Right renal pelvis (tissue), 4 donors: ENCODE data around the gene MMP15. TPM values are rescaled to one million over a fixed set of nuclear protein-coding genes. Genes with fewer than 3 reads are reported as not detected.
"Not testable (repeated sequence)": the region's sequence is repeated elsewhere in the genome, so short reads cannot be mapped to it uniquely, and the experiment has no call there.

Experiments used
- DNase-seq, 4 donors: peaks; one replicate each; pipeline ENCODE4 v3.0.0-alpha.2; 2013; ENCODE audit warnings: low read depth in 4 of 4, low spot score in 3 of 4, missing footprints in 1 of 4
- polyA plus RNA-seq, 4 donors: library from polyadenylated mRNA; unstranded; fragments of 120-200 nt; gene quantifications; one replicate each; pipeline ENCODE4 v1.2.1, GENCODE V29; 2013; ENCODE audit not compliant: insufficient read length in 4 of 4

The MMP15 gene
- polyA plus RNA-seq, 4 donors: 13.7 to 22.2 (median 14.4) TPM

DNA sequence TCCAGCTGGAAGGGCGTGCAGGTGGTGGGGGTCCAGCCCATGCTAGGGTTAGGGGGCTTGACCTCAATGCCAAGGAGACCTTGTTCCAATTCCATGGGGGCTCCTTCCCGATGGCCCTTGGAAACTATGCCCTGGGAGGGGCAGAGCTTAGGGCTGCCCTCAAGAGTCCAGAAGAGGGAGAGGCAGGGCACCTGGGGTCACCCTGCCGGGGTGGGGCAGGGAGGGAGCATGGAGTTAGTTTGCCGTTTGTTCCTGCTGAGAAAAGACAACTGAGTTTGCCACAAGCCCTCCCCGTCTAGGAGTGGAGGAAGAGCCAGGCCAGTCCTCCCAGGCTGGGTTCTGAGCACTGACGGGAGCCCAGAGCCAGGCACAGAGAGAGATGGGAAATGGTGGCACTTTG, 21.4 kb downstream of the MMP15 start:
- no peak for DNase-seq

DNA sequence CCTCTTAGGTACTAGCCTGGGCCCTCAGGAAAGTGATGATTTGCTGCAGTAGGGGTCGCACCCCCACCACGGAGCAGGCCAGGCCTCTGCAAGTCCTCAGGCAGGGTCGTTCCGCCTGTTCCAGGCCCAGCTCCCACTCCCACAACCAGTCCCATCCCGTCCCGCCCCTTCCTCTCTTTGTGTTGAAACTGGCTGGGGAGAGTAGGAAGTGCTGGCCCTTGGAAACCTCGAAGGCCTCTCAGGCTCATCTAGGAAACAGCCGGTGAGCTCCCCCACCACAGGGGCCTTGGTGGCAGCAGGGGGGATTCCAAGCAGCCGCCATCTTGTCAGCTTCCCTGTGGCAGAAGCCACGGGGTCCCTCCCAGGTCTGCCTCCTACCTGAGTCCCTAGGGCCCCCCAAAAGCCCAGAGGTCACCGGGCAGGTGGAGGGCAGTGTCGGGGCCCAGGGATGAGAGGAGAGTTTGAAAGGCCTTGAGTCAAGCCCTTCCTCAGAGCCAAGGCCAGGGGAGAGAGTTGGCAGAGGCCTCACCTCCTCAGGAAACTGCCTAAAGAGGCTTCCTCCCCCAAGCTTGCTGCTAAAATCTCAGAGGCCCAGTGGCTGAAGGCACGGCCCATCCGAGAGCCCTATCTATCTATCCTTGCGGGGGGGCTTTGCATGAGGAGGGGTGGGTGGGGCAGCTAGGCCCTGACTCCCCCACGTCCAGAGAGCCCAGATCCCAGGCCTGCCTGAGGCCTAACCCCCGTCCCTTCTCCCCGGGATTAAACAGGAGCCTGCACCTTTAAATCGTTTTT, 22.2 kb downstream of the MMP15 start:
- no peak for DNase-seq

DNA sequence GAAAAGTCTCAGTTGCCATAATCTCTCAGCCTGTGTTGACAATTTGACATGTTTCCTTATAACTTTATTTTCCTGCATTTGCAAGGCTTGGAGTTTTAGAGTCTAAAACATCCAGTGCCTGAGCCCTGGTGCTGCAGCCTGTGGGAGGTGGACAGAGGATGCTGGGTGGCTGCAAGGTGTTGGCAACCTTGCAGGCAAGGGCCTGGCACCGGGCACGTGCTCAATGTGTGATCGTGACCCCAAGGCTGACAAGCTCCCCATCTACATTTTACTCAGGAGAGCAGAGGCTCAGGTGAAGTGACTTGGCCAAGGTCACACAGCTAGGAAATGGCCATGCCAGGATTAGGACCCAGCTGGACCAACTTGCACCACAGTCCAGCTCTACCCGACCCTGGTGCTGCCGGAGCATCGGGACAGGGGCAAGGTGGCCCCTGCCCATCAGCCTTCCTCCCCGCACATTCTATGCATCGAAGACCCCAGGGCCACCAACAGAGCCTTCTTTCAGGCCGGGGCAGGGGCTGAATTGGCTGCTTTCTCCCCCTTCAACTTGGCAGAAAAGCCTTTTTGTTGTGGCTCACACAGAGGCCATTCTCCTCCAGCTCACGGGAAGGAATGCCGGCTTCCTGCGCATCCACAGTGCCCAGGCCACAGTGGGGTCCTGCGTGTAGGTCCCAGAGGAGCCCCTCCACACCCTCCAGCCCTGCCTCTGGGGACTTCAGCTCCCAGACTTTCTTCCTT, 23.1 kb downstream of the MMP15 start:
- DNase-seq: no peak

- DNase-seq: no peak
These were observed 24.0 kb downstream of the MMP15 start for GRCh38 chr16:58049232-58050185.

- no peak for DNase-seq
These were observed 25.7 kb downstream of the MMP15 start for GRCh38 chr16:58051296-58051695.

GRCh38 chr16:58051821-58052603, 26.5 kb downstream of the MMP15 start:
- no peak for DNase-seq

DNA sequence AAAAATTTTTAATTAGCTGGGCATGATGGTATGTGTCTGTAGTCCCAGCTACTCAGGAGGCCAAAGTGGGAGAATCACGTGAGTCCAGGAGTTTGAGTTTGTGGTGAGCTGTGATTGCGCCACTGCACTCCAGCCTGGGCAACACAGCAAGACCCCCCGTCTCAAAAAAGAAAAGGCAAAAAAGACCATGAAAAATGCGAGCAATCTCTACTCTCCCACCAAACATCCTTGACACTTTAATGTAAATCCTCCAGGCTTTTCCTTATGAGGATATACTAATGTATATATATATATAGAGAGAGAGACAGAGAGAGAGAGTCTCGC, 28.1 kb downstream of the MMP15 start:
- DNase-seq: no peak

- no peak for DNase-seq
These were observed 28.7 kb downstream of the MMP15 start for GRCh38 chr16:58054289-58054688.

- no peak for DNase-seq
These were observed 31.0 kb downstream of the MMP15 start for GRCh38 chr16:58056580-58056979.

GRCh38 chr16:58057121-58057520, 31.6 kb downstream of the MMP15 start:
- DNase-seq: no peak

DNA sequence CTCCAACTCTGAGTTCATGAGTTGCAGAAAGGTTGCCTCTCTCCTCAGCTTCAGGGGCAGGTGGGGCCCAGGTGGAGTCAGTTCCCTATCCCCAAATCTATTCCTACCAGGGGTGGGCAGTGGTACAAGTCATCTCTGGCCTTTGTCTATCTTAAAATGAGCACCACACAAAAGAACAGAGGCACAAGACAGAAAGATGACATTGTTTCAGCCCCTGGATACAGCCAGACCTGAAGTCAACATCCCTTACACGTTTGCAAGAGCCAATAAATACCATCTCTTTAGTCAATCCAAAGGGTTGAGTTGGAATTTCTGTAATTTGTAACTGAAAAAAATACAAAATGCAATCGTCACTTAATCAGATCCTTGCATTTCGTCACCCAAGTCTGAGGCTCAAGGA, 32.2 kb downstream of the MMP15 start:
- DNase-seq: no peak

- DNase-seq: no peak
These were observed 37.3 kb downstream of the MMP15 start for GRCh38 chr16:58062821-58063220.

DNA sequence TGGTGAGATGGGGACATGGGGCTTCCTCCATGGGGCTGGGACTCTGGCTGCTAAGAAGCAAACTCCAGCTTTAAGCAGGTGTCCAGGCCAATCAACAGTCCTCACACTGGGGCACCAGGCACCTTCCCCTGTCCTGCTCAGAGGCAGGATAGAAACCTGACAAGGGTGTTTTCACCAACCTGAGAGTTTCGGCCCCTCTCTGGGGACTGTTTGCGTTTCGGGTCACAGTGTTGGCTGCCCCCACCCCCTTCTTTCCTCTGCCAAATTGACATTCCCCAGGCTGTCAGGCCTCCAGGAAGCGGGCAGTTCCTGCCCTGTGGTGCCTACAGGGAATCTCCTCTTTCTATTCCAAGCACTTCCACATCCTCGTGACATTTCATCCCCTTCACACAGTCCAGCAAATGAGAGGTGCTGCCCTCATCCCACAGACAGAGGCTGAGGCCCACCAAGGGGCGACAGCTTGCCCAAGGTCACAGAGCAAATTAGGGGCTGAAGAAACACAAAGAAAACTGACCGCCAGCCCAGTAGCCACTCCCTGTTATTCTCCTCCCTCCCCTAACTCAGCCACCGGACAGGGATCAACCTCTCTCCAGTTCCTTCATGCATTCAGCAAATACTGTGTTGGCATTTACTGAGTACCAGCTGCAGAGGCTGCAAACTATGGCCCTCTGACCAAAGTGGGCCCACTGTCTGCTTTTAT, 38.0 kb downstream of the MMP15 start:
- no peak for DNase-seq

DNA sequence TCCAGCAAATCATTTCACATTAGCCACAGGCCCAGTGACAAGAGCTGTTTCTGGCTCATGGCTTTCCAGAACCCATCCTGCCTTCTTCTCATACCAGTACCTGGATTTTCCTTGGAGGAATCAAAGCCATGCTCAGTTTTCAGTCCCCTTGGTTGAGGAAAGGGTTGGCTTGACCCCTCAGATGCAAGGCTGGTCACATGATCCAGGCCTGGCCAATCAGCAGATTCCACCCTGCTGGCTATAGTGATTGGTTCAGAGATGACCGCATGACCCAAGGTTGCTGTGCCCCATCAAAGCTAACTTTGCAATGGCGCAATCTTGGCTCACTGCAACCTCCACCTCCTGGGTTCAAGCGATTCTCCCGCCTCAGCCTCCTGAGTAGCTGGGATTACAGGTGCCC, 45.0 kb downstream of the MMP15 start:
- no peak for DNase-seq

DNA sequence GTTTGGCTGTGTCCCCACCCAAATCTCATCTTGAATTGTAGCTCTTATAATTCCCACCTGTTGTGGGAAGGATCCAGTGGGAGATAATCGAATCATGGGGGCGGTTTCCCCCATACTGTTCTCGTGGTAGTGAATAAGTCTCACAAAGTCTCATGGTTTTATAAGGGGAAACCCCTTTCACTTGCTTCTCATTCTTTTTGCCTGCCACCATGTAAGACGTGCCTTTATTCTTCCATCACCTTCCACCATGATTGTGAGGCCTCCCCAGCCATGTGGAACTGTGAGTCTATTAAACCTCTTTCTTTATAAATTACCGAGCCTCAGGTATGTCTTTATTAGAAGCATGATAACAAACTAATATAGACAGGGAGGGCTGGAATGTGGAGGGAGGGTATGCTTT, 46.6 kb downstream of the MMP15 start:
- DNase-seq: not testable (repeated sequence)

GRCh38 chr16:58073086-58073485, 47.5 kb downstream of the MMP15 start:
- DNase-seq: not testable (repeated sequence)

DNA sequence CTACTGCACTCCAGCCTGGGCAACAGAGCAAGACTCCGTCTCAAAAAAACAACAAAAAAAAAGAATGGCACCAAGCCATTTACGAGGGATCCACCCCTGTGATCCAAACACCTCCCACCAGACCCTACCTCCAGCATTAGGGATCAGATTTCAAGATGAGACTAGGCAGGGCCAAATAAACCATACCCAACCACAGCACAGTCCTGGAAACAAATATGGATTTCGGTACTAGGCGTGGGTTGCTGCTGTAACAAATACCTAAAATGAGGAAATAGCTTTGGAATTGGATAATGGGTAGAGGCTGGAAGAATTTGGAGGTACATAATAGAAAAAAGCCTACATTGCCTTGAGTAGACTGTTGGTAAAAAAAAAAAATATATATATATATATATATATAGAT, 49.1 kb downstream of the MMP15 start:
- DNase-seq: no peak

DNA sequence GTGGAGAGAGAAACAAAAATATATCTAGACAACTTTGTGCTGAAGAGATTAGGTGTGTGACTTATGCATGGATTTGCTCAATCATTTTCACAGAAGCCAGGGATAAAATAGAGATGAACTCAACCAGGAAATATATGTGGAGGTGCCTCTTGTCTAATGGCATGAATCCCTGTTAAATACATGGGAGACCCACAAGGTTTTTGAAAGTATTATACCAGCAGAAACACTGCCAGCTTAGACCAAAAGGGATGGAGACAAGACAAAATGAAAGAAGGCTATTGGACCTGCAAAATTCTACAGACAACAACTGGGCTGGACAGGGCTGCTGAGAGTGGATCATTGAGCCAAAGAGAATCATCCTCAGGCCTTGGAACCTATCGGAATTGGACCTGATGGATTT, 51.0 kb downstream of the MMP15 start:
- DNase-seq: no peak

DNA sequence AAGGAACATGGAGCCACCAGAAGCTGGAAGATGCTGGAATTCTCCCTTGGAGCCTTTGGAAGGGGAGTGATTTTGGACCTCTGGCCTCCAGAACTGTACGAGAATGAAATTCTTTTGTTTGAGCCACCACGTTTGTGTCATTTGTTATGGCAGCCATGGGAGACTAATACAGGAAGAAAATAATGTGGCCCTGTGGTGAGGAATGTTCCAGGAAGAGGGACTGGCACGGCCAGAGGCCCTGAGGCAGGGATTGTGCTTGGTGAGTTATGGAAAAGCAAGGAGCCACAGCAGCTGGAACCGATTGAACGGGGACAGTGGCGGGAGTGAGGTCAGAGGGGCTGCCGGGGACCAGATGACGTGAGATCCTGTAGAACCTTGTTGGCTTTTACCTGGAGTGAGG, 52.2 kb downstream of the MMP15 start:
- DNase-seq: no peak

DNA sequence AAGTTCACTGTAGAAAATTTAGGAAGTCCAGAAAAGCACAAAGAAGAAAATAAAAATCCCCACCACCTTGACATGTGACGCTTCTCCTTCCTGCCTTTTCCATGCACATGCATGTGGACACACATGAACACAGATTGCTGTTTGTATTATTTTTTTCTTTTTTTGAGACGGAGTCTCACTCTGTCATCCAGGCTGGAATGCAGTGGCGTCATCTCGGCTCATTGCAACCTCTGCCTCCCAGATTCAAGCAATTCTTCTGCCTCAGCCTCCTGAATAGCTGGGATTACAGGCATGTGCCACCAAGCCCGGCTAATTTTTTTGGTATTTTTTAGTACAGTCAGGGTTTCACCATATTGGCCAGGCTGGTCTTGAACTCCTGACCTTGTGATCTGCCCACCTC, 55.1 kb downstream of the MMP15 start:
- not testable (repeated sequence) for DNase-seq
